IMR-90 (cell line): Measurements from ENCODE around the gene ENO2. TPM values are rescaled to one million over a fixed set of nuclear protein-coding genes. Genes with fewer than 3 reads are reported as not detected.

ENCODE experiments used
- ATAC-seq: fragments of 200-7000 bp; cut with Tn5 transposase; 2 replicates; pipeline ENCODE4 v1.9.1; 2020; ENCODE audit warnings: low read depth, mild to moderate bottlenecking, moderate library complexity
- BruUV-seq: library from RNA; stranded (reverse); fragments of 400-500 nt; replicated peaks from 2 replicates; lab custom pipeline; 2021; lab: Mats Ljungman, UMichigan
- CTCF ChIA-PET: fragments of 300-600 bp; formaldehyde crosslinking; extraction: SDS; loops from one replicate; lab custom pipeline; 2021; ENCODE audit warnings: antibody characterized with exemption; lab: Yijun Ruan, JAX
- POLR2A ChIA-PET: fragments of 300-600 bp; sonication (Branson Sonifier 250); formaldehyde crosslinking; loops from one replicate; lab custom pipeline; 2022; ENCODE audit warnings: antibody characterized with exemption; ENCODE audit not compliant: unreplicated experiment; lab: Charles Lee
- DNase-seq: peaks from one replicate; pipeline ENCODE4 v3.0.0; 2013
- H2AFZ ChIP-seq: replicated peaks from 2 replicates; pipeline ENCODE3; 2013; ENCODE audit warnings: low read length, mild to moderate bottlenecking; ENCODE audit not compliant: poor library complexity
- H2AK5ac ChIP-seq: 2 replicates; pipeline ENCODE4 v1.6.1; 2013; ENCODE audit warnings: low read depth, low read length, inconsistent platforms
- H2AK9ac ChIP-seq: replicated peaks from 2 replicates; pipeline ENCODE3; 2013; ENCODE audit warnings: mild to moderate bottlenecking, low read depth, low read length, moderate library complexity; ENCODE audit not compliant: poor library complexity
- H2BK120ac ChIP-seq: 2 replicates; pipeline ENCODE4 v1.6.1; 2013; ENCODE audit warnings: low read depth, low read length, inconsistent platforms
- H2BK15ac ChIP-seq: 3 replicates; pipeline ENCODE4 v1.6.1; 2013; ENCODE audit warnings: low read depth, low read length, inconsistent platforms
- H2BK20ac ChIP-seq: 2 replicates; pipeline ENCODE4 v1.6.1; 2013; ENCODE audit warnings: low read depth, mild to moderate bottlenecking, inconsistent platforms, low read length, moderate library complexity
- H2BK5ac ChIP-seq: 2 replicates; pipeline ENCODE4 v1.6.1; 2013; ENCODE audit warnings: mild to moderate bottlenecking, low read depth, low read length, inconsistent platforms; ENCODE audit not compliant: poor library complexity, severe bottlenecking
- H3K14ac ChIP-seq: replicated peaks from 2 replicates; pipeline ENCODE4 v1.6.1; 2013; ENCODE audit warnings: low read depth, low read length, inconsistent platforms
- H3K18ac ChIP-seq: 2 replicates; pipeline ENCODE4 v1.6.1; 2013; ENCODE audit warnings: low read depth, low read length, control low read depth
- H3K23ac ChIP-seq: 2 replicates; pipeline ENCODE4 v1.6.1; 2013; ENCODE audit warnings: low read depth, low read length, inconsistent platforms
- H3K27ac ChIP-seq: 2 replicates; pipeline ENCODE4 v1.5.1; 2013; ENCODE audit warnings: mild to moderate bottlenecking, control low read depth, low read length; ENCODE audit not compliant: insufficient read depth
- H3K27me3 ChIP-seq: 2 replicates; pipeline ENCODE4 v1.6.1; 2013; ENCODE audit warnings: low read length; ENCODE audit not compliant: control insufficient read depth, insufficient read depth
- H3K36me3 ChIP-seq: 2 replicates; pipeline ENCODE4 v1.6.1; 2013; ENCODE audit warnings: low read length, mixed read lengths; ENCODE audit not compliant: control insufficient read depth, insufficient read depth
- H3K4ac ChIP-seq: 2 replicates; pipeline ENCODE4 v1.6.1; 2013; ENCODE audit warnings: low read depth, low read length, inconsistent platforms
- H3K4me1 ChIP-seq: 2 replicates; pipeline ENCODE4 v1.6.1; 2013; ENCODE audit warnings: low read length, mixed read lengths; ENCODE audit not compliant: control insufficient read depth, insufficient read depth
- H3K4me2 ChIP-seq: 2 replicates; pipeline ENCODE4 v1.6.1; 2013; ENCODE audit warnings: low read depth, mild to moderate bottlenecking, control low read depth, low read length, moderate library complexity
- H3K4me3 ChIP-seq: 2 replicates; pipeline ENCODE4 v1.5.1; 2013; ENCODE audit warnings: low read depth, mild to moderate bottlenecking, control low read depth, low read length, moderate library complexity; ENCODE audit not compliant: insufficient read depth
- H3K56ac ChIP-seq: 2 replicates; pipeline ENCODE4 v1.6.1; 2013; ENCODE audit warnings: low read length, inconsistent platforms; ENCODE audit not compliant: insufficient read depth; ENCODE audit errors: extremely low read depth
- H3K79me1 ChIP-seq, 2 experiments: 2 replicates each; pipeline ENCODE4 v1.6.1; 2013; ENCODE audit warnings: low read length in 2 of 2, inconsistent platforms in 1 of 2, low read depth in 1 of 2
- H3K9ac ChIP-seq: 2 replicates; pipeline ENCODE4 v1.6.1; 2013; ENCODE audit warnings: low read depth, low read length, control low read depth
- H3K9me1 ChIP-seq: 2 replicates; pipeline ENCODE4 v1.6.1; 2013; ENCODE audit warnings: low read length, inconsistent platforms; ENCODE audit not compliant: insufficient read depth
- H3K9me3 ChIP-seq: 2 replicates; pipeline ENCODE4 v1.6.1; 2013; ENCODE audit warnings: low read length; ENCODE audit not compliant: control insufficient read depth, insufficient read depth
- H4K20me1 ChIP-seq: 2 replicates; pipeline ENCODE4 v1.6.1; 2013; ENCODE audit warnings: low read length, inconsistent platforms; ENCODE audit not compliant: insufficient read depth
- H4K5ac ChIP-seq: 2 replicates; pipeline ENCODE4 v1.6.1; 2013; ENCODE audit warnings: mild to moderate bottlenecking, low read depth, low read length, control low read depth
- H4K8ac ChIP-seq, 2 experiments: 2 replicates each; pipeline ENCODE4 v1.6.1; 2013; ENCODE audit warnings: low read depth in 2 of 2, low read length in 2 of 2, control low read depth in 1 of 2, inconsistent platforms in 1 of 2
- H4K91ac ChIP-seq: 2 replicates; pipeline ENCODE4 v1.6.1; 2013; ENCODE audit warnings: low read depth, low read length, inconsistent platforms; ENCODE audit not compliant: insufficient read depth
- BHLHE40 ChIP-seq: fragments of 150-350 bp; IDR thresholded peaks from 2 replicates; pipeline ENCODE4 v1.6.1; 2016; ENCODE audit warnings: mild to moderate bottlenecking, low read depth, low read length
- MAFK ChIP-seq: IDR thresholded peaks from 2 replicates; pipeline ENCODE4 v1.6.1; 2012; ENCODE audit warnings: low read depth, low read length, improper control_type of control experiment
- RFX5 ChIP-seq: IDR thresholded peaks from 2 replicates; pipeline ENCODE4 v1.8.0; 2012; ENCODE audit warnings: low read depth, mild to moderate bottlenecking, low read length, moderate library complexity
- WGBS, 2 experiments: methylation state at CpG; one replicate each; pipeline versions ENCODE4 v1.1.5 to v1.1.7; 2013; ENCODE audit warnings: missing lambda C conversion rate in 2 of 2; ENCODE audit not compliant: insufficient read length in 1 of 2; ENCODE audit errors: extremely low coverage in 2 of 2; 5-methylcytosine and 5-hydroxymethylcytosine counted together
- dilution Hi-C: fragments of 300-500 bp; cut with HindIII; formaldehyde crosslinking; loops from one replicate; pipeline ENCODE4 v1.14.3; 2018; ENCODE audit warnings: low sequenced_read_pairs; ENCODE audit not compliant: unreplicated experiment
- in situ Hi-C: fragments of 300-500 bp; cut with MboI; formaldehyde crosslinking; loops from 3 replicates; pipeline ENCODE4 v1.14.3; 2019; ENCODE audit warnings: low sequenced_read_pairs, inconsistent platforms, mixed read lengths
- intact Hi-C: fragments of 100-400 bp; cut with micrococcal nuclease; formaldehyde crosslinking; loops from 2 replicates; pipeline ENCODE4 v1.10.0; 2022
- polyA plus RNA-seq, 3 experiments: library from polyadenylated mRNA; depleted of rRNA; stranded (reverse); fragments of >200 nt; gene quantifications; 2 replicates each; pipeline ENCODE4 v1.2.3, GENCODE V29; 2012; ENCODE audit warnings: low replicate concordance in 1 of 3
- total RNA-seq: library from RNA; depleted of rRNA; stranded (reverse); fragments of >200 nt; gene quantifications from 2 replicates; pipeline ENCODE4 v1.2.3, GENCODE V29; 2012
- TF ChIP-seq, protein P1 (sequence below): conservative IDR thresholded peaks from 2 replicates; pipeline ENCODE4 v1.5.1; 2012; ENCODE audit warnings: mild to moderate bottlenecking, low read depth, low read length, improper control_type of control experiment
- TF ChIP-seq, protein P2 (sequence below): fragments of 150-350 bp; IDR thresholded peaks from 2 replicates; pipeline ENCODE4 v1.6.1; 2017; ENCODE audit warnings: mild to moderate bottlenecking, antibody characterized with exemption, low read length, low read depth

Gene ENO2
- total and polyA plus RNA-seq, 2 of the 4 experiments (the other 2 are of a cell fraction) = 28.3 to 92.8 TPM

DNA sequence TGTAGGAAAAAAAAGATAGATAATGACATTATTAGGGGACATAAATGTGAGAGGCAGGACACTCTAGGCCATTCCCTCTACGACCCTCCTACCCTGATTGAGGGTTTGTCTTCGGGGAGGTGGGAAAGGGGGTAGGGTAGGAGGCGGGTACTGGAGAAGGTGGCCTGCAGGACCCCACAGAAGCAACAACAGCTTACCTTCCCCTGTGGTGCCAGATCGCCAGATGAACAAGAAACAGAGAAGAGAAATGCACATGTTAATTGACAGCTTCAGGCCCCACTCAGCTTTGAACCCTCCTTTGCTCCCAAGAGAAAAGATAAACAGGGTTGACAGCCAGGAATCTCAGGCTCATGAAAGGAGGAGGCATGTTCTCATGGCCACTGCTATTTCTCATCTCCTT lies 51.3 kb downstream of the ENO2 start:
- no TSS peak for BruUV-seq
- CTCF ChIA-PET = interaction anchor here (1.2 kb wide), 1 partner anchor 41 kb away, joined by 3 read pairs; no protein-coding TSS in a partner anchor

More for the DNA sequence above, 51.3 kb downstream of the ENO2 start:
- Histone ChIP-seq H2BK5ac (no peak overlapping the region), H3K79me1 (peaks cover 13 to 34% of the 10 kb centered on the region in 2 experiments), H4K91ac (no peak overlapping the region), H3K4me3 (no peak overlapping the region), H2BK20ac (no peak overlapping the region), H3K56ac (no peak overlapping the region), H2AK5ac (no peak overlapping the region), H3K9ac (no peak overlapping the region), H3K36me3 (peaks cover 38% of the 10 kb centered on the region), H3K18ac (no peak overlapping the region), H3K14ac (no peak overlapping the region), H4K5ac (no peak overlapping the region), H4K8ac (no peak overlapping the region), H2AFZ (no peak overlapping the region), H2BK15ac (no peak overlapping the region), H3K4me1 (peaks cover 9% of the 10 kb centered on the region), H2BK120ac (no peak overlapping the region), H3K23ac (no peak overlapping the region), H3K27me3 (no peaks in the 10 kb centered on the region), H3K4me2 (no peak overlapping the region), H3K9me1 (no peaks in the 10 kb centered on the region), H2AK9ac (no peak overlapping the region), H3K4ac (no peak overlapping the region), H3K9me3 (no peaks in the 10 kb centered on the region), H4K20me1 (no peaks in the 10 kb centered on the region), H3K27ac (no peak overlapping the region)
- POLR2A ChIA-PET = no interaction called here
- dilution Hi-C loops = no loop called here
- no peak for DNase-seq
- WGBS, 2 experiments = no CpG with 5 or more reads among the region's 4 CpGs
- intact Hi-C loops = loop anchor here (1.0 kb wide), 4 partner anchors 21 to 148 kb away; partner anchors contain the start of gene C12orf57
- TF ChIP-seq RFX5 (no peak), BHLHE40 (no peak), MAFK (no peak)
- TF ChIP-seq, protein P1, sequence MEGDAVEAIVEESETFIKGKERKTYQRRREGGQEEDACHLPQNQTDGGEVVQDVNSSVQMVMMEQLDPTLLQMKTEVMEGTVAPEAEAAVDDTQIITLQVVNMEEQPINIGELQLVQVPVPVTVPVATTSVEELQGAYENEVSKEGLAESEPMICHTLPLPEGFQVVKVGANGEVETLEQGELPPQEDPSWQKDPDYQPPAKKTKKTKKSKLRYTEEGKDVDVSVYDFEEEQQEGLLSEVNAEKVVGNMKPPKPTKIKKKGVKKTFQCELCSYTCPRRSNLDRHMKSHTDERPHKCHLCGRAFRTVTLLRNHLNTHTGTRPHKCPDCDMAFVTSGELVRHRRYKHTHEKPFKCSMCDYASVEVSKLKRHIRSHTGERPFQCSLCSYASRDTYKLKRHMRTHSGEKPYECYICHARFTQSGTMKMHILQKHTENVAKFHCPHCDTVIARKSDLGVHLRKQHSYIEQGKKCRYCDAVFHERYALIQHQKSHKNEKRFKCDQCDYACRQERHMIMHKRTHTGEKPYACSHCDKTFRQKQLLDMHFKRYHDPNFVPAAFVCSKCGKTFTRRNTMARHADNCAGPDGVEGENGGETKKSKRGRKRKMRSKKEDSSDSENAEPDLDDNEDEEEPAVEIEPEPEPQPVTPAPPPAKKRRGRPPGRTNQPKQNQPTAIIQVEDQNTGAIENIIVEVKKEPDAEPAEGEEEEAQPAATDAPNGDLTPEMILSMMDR = no peak
- TF ChIP-seq, protein P2, sequence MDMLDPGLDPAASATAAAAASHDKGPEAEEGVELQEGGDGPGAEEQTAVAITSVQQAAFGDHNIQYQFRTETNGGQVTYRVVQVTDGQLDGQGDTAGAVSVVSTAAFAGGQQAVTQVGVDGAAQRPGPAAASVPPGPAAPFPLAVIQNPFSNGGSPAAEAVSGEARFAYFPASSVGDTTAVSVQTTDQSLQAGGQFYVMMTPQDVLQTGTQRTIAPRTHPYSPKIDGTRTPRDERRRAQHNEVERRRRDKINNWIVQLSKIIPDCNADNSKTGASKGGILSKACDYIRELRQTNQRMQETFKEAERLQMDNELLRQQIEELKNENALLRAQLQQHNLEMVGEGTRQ = no peak
- in situ Hi-C loops = no loop called here
- ATAC-seq = no peak
